Gastrocnemius medialis (tissue), 4 donors: Measurements from ENCODE around the gene CD63. TPM values are rescaled to one million over a fixed set of nuclear protein-coding genes. Genes with fewer than 3 reads are reported as not detected.

Experiments used
- ATAC-seq, 2 donors: fragments of 150-250 bp; one replicate each; pipeline ENCODE4 v1.9.1; 2016
- DNase-seq, 2 donors: peaks; one replicate each; pipeline ENCODE4 v3.0.0-alpha.2; 2019
- H3K27ac ChIP-seq, 4 donors: fragments of 200-600 bp; sonication (generic); 1 replicate in 1 of 4; 2 replicates in 3 of 4; pipeline ENCODE4 v1.5.1; 2016 to 2018; ENCODE audit warnings: mild to moderate bottlenecking in 2 of 4, moderate library complexity in 1 of 4
- H3K27me3 ChIP-seq, 3 donors: fragments of 200-600 bp; sonication (generic) in 2 of 3; 1 replicate in 1 of 3; 2 replicates in 2 of 3; pipeline versions ENCODE4 v1.5.1 to v1.6.0; 2016 to 2019; ENCODE audit warnings: mild to moderate bottlenecking in 1 of 3, moderate library complexity in 1 of 3
- H3K36me3 ChIP-seq, 2 donors: fragments of 200-600 bp; sonication (generic) in 1 of 2; one replicate each; pipeline ENCODE4 v1.5.1; 2017 to 2018
- H3K4me1 ChIP-seq, 2 donors: fragments of 200-600 bp; sonication (generic) in 1 of 2; one replicate each; pipeline ENCODE4 v1.5.1; 2016 to 2017; ENCODE audit warnings: mild to moderate bottlenecking in 2 of 2
- H3K4me3 ChIP-seq, 4 donors: fragments of 200-600 bp; sonication (generic) in 3 of 4; 1 replicate in 1 of 4; 2 replicates in 3 of 4; pipeline ENCODE4 v1.5.1; 2016 to 2019; ENCODE audit warnings: mild to moderate bottlenecking in 2 of 4
- H3K9me3 ChIP-seq, 3 donors: fragments of 200-600 bp; sonication (generic) in 2 of 3; 1 replicate in 1 of 3; 2 replicates in 2 of 3; pipeline ENCODE4 v1.5.1; 2016 to 2019
- POLR2A ChIP-seq, 2 donors: fragments of 450-650 bp; IDR thresholded peaks; one replicate each; pipeline ENCODE4 v1.6.1; 2017; ENCODE audit warnings: antibody characterized with exemption in 2 of 2, mild to moderate bottlenecking in 2 of 2, moderate library complexity in 2 of 2
- in situ Hi-C, 4 donors: fragments of 200-750 bp; cut with MboI; loops; one replicate each; pipeline versions ENCODE4 v1.15.0 to v1.8.0; 2017; ENCODE audit warnings: low sequenced_read_pairs in 4 of 4
- intact Hi-C: fragments of 100-400 bp; cut with DNase I; formaldehyde crosslinking; loops from one replicate; pipeline ENCODE4 v1.15.1; 2023; ENCODE audit warnings: low total_unique reads
- total RNA-seq, 4 donors: library from RNA; depleted of rRNA; stranded (reverse); fragments of >200 nt; gene quantifications; one replicate each; pipeline versions ENCODE4 v1.1.0 to v1.2.3, GENCODE V29; 2016
- TF ChIP-seq, protein P1 (sequence below), 5 experiments: fragments of 450-650 bp in 3 of 5; fragments of 200-600 bp in 2 of 5; sonication (generic) in 2 of 5; IDR thresholded peaks in 4 of 5; conservative IDR thresholded peaks in 1 of 5; 1 replicate in 4 of 5; 2 replicates in 1 of 5; pipeline ENCODE4 v1.5.1; 2016 to 2019; ENCODE audit warnings: antibody characterized with exemption in 5 of 5, mild to moderate bottlenecking in 3 of 5, moderate library complexity in 3 of 5

CD63 gene
- total RNA-seq, 4 donors from 2014 or later: 423 to 1,107 (median 634) TPM

- H3K4me3 ChIP-seq: no peak overlapping the region
- no peaks in the 10 kb centered on the region for H3K27me3 ChIP-seq
- peak overlapping the region in 1 of 4 donors; percentile 27 for H3K27ac ChIP-seq
- peaks cover 0 to 2% of the 10 kb centered on the region in 2 donors for H3K4me1 ChIP-seq
- no peak for ATAC-seq
- TF ChIP-seq POLR2A (IDR thresholded peaks at IDR 0.05): no peak
- TF ChIP-seq, protein P1, sequence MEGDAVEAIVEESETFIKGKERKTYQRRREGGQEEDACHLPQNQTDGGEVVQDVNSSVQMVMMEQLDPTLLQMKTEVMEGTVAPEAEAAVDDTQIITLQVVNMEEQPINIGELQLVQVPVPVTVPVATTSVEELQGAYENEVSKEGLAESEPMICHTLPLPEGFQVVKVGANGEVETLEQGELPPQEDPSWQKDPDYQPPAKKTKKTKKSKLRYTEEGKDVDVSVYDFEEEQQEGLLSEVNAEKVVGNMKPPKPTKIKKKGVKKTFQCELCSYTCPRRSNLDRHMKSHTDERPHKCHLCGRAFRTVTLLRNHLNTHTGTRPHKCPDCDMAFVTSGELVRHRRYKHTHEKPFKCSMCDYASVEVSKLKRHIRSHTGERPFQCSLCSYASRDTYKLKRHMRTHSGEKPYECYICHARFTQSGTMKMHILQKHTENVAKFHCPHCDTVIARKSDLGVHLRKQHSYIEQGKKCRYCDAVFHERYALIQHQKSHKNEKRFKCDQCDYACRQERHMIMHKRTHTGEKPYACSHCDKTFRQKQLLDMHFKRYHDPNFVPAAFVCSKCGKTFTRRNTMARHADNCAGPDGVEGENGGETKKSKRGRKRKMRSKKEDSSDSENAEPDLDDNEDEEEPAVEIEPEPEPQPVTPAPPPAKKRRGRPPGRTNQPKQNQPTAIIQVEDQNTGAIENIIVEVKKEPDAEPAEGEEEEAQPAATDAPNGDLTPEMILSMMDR (IDR thresholded peaks at IDR 0.05 in 4 of 5, conservative IDR thresholded peaks at IDR 0.05 in 1 of 5): no peak
- intact Hi-C loops: no loop called here
- peaks cover 0 to 54% of the 10 kb centered on the region in 2 donors for H3K36me3 ChIP-seq
- in situ Hi-C loops: no loop called here
- H3K9me3 ChIP-seq: no peaks in the 10 kb centered on the region
- no peak for DNase-seq
Observed at GRCh38 chr12:55687746-55688145, 41.1 kb downstream of the CD63 start.

- Histone ChIP-seq H3K4me3 (no peak overlapping the region), H3K4me1 (peaks cover 4 to 10% of the 10 kb centered on the region in 2 donors), H3K27me3 (no peaks in the 10 kb centered on the region), H3K36me3 (peaks cover 0 to 42% of the 10 kb centered on the region in 2 donors), H3K9me3 (no peaks in the 10 kb centered on the region), H3K27ac (no peak overlapping the region)
- ATAC-seq: no peak
- intact Hi-C loops (loop anchor here (1.0 kb wide), 1 partner anchor 11 kb away; no protein-coding TSS in a partner anchor), in situ Hi-C loops (no loop called here)
- no peak for DNase-seq
- TF ChIP-seq POLR2A (IDR thresholded peaks at IDR 0.05): no peak
Observed at GRCh38 chr12:55686366-55687010, 42.3 kb downstream of the CD63 start.

- peaks cover 7 to 17% of the 10 kb centered on the region in 2 donors for H3K4me1 ChIP-seq
- intact Hi-C loops (loop anchor here (1.0 kb wide), 1 partner anchor 12 kb away; no protein-coding TSS in a partner anchor), in situ Hi-C loops (no loop called here)
- no peaks in the 10 kb centered on the region for H3K9me3 ChIP-seq
- DNase-seq: no peak
- ATAC-seq: no peak
- peaks cover 0 to 36% of the 10 kb centered on the region in 2 donors for H3K36me3 ChIP-seq
- no peaks in the 10 kb centered on the region for H3K27me3 ChIP-seq
- H3K4me3 ChIP-seq: no peak overlapping the region
- H3K27ac ChIP-seq: no peak overlapping the region
- TF ChIP-seq, protein P1 (IDR thresholded peaks at IDR 0.05 in 4 of 5, conservative IDR thresholded peaks at IDR 0.05 in 1 of 5): no peak
- no peak for TF ChIP-seq POLR2A (IDR thresholded peaks at IDR 0.05)
Observed at GRCh38 chr12:55685671-55686070, 43.1 kb downstream of the CD63 start.

GRCh38 chr12:55684761-55685370 is 43.9 kb downstream of the CD63 start:
- TF ChIP-seq, protein P1 (IDR thresholded peaks at IDR 0.05 in 4 of 5, conservative IDR thresholded peaks at IDR 0.05 in 1 of 5): no peak
- no peak for TF ChIP-seq POLR2A (IDR thresholded peaks at IDR 0.05)
- Histone ChIP-seq H3K36me3 (peaks cover 0 to 36% of the 10 kb centered on the region in 2 donors), H3K4me1 (peaks cover 7 to 17% of the 10 kb centered on the region in 2 donors), H3K4me3 (no peak overlapping the region), H3K27ac (peak overlapping the region in 2 of 4 donors; percentile 9 to 31), H3K27me3 (no peaks in the 10 kb centered on the region), H3K9me3 (no peaks in the 10 kb centered on the region)
- intact Hi-C loops: no loop called here
- in situ Hi-C loops: loop anchor here in 1 of 4 donors (5.0 kb wide), 1 partner anchor 37 kb away; the partner anchor contains the start of gene RDH5
- no peak for ATAC-seq
- DNase-seq: no peak

GRCh38 chr12:55683676-55684075 is 45.1 kb downstream of the CD63 start:
- no peak for ATAC-seq
- H3K4me1 ChIP-seq: peaks cover 7 to 17% of the 10 kb centered on the region in 2 donors
- no peaks in the 10 kb centered on the region for H3K27me3 ChIP-seq
- in situ Hi-C loops (loop anchor here in 1 of 4 donors (5.0 kb wide), 1 partner anchor 39 kb away; the partner anchor contains the start of gene RDH5), intact Hi-C loops (loop anchor here (2.0 kb wide), 1 partner anchor 17 kb away; no protein-coding TSS in a partner anchor)
- H3K36me3 ChIP-seq: peaks cover 0 to 32% of the 10 kb centered on the region in 2 donors
- no peak overlapping the region for H3K4me3 ChIP-seq
- DNase-seq: no peak
- no peak for TF ChIP-seq POLR2A (IDR thresholded peaks at IDR 0.05)
- TF ChIP-seq, protein P1 (IDR thresholded peaks at IDR 0.05 in 4 of 5, conservative IDR thresholded peaks at IDR 0.05 in 1 of 5): no peak
- H3K9me3 ChIP-seq: no peaks in the 10 kb centered on the region
- peak overlapping the region; percentile 9 to 87 (median 23) for H3K27ac ChIP-seq
